ENCODE measurements around the gene CD2BP2. TPM values are rescaled to one million over a fixed set of nuclear protein-coding genes. Genes with fewer than 3 reads are reported as not detected.
A peak's percentile ranks its signal among the peaks of the same experiment; 100 is the strongest.

CD2BP2 gene
- total and polyA plus RNA-seq, 2 of the 13 experiments (the other 11 are each of a cell fraction or from before 2014, with no cell fraction given) = 24.9 to 54.6 TPM

DNA sequence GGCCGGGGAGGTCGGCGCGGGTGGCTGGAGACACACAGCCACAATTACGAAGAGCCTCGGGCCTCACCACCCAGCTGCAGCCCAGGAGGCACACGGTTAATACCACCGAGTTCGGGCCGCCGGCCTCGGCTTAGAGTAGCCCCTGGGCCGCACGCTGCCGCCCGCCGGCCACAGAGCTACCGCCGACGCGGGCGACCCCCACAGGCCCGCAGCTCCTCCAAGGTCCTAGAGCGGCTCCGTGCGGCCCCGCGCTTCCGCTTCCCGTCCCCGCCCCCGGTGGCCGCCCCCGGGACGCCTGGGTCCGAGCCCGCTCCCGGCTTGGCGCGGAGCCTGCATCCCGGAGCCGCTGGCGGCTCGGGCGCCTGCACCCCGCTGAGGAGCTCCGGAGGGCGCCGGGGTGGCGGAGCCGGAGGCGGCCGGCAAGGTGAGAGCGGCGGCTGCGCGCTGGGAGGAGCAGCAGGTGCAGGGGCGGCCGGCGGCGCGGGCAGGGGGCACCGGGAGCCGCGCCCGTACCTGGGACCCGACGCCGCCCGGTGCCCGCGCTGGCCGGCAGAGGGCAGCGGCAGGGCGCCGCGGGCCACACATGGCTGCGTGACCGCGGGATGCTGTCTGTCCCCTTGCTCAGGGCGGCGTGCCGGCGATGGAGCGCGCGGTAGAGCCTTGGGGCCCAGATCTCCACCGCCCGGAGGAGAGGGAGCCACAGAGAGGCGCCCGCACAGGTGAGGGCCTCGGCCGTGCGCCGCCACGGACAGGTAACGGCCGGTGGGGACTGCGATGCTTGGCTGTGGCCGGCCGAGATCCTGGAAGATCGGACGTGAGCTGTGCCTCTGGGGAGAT, 40.3 kb upstream of the CD2BP2 start, which contains the start of gene ZNF48 (continued):
- peak; percentile 95 for TF ChIP-seq ARID4A (CRISPR knock-in tag; IDR thresholded peaks at IDR 0.05; ENCODE audit: borderline replicate concordance)
- TF ChIP-seq HNF4A (CRISPR knock-in tag; IDR thresholded peaks at IDR 0.05) = 0 out of 2 replicates have a peak, but pooled peaks have one; percentile 24
- no peak for TF ChIP-seq CHD4 (IDR thresholded peaks at IDR 0.05; ENCODE audit: borderline replicate concordance, low read length)
- TF ChIP-seq XBP1 (CRISPR knock-in tag; IDR thresholded peaks at IDR 0.05) = no peak; the same call in 1 of the 2 replicates
- TF ChIP-seq IRF2 (CRISPR knock-in tag; IDR thresholded peaks at IDR 0.05) = peak; percentile 75
- peak; percentile 34 for TF ChIP-seq KMT2A (CRISPR knock-in tag; IDR thresholded peaks at IDR 0.05)
- peak; percentile 93 for TF ChIP-seq MXD1 (CRISPR knock-in tag; IDR thresholded peaks at IDR 0.05)
- TF ChIP-seq NFE2L2 (IDR thresholded peaks at IDR 0.05; ENCODE audit: low read length) = no peak
- no peak; the same call in 1 of the 2 replicates for TF ChIP-seq ZFP41 (CRISPR knock-in tag; IDR thresholded peaks at IDR 0.05; ENCODE audit: borderline replicate concordance)
- no peak for TF ChIP-seq HDAC6 (IDR thresholded peaks at IDR 0.05; ENCODE audit: low read depth, low read length)
- peak; percentile 68; the same call in 1 of the 2 replicates for TF ChIP-seq SP5 (CRISPR knock-in tag; IDR thresholded peaks at IDR 0.05; ENCODE audit: borderline replicate concordance, low read depth)
- TF ChIP-seq, protein P1, sequence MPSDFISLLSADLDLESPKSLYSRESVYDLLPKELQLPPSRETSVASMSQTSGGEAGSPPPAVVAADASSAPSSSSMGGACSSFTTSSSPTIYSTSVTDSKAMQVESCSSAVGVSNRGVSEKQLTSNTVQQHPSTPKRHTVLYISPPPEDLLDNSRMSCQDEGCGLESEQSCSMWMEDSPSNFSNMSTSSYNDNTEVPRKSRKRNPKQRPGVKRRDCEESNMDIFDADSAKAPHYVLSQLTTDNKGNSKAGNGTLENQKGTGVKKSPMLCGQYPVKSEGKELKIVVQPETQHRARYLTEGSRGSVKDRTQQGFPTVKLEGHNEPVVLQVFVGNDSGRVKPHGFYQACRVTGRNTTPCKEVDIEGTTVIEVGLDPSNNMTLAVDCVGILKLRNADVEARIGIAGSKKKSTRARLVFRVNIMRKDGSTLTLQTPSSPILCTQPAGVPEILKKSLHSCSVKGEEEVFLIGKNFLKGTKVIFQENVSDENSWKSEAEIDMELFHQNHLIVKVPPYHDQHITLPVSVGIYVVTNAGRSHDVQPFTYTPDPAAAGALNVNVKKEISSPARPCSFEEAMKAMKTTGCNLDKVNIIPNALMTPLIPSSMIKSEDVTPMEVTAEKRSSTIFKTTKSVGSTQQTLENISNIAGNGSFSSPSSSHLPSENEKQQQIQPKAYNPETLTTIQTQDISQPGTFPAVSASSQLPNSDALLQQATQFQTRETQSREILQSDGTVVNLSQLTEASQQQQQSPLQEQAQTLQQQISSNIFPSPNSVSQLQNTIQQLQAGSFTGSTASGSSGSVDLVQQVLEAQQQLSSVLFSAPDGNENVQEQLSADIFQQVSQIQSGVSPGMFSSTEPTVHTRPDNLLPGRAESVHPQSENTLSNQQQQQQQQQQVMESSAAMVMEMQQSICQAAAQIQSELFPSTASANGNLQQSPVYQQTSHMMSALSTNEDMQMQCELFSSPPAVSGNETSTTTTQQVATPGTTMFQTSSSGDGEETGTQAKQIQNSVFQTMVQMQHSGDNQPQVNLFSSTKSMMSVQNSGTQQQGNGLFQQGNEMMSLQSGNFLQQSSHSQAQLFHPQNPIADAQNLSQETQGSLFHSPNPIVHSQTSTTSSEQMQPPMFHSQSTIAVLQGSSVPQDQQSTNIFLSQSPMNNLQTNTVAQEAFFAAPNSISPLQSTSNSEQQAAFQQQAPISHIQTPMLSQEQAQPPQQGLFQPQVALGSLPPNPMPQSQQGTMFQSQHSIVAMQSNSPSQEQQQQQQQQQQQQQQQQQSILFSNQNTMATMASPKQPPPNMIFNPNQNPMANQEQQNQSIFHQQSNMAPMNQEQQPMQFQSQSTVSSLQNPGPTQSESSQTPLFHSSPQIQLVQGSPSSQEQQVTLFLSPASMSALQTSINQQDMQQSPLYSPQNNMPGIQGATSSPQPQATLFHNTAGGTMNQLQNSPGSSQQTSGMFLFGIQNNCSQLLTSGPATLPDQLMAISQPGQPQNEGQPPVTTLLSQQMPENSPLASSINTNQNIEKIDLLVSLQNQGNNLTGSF (CRISPR knock-in tag; IDR thresholded peaks at IDR 0.05) = no peak
- no peak for TF ChIP-seq ZKSCAN8 (CRISPR knock-in tag; IDR thresholded peaks at IDR 0.05; ENCODE audit: borderline replicate concordance)
- TF ChIP-seq SMAD1 (CRISPR knock-in tag; IDR thresholded peaks at IDR 0.05; ENCODE audit: borderline replicate concordance, low read depth) = 0 out of 2 replicates have a peak, but pooled peaks have one; percentile 19
- TF ChIP-seq RBFOX2 (IDR thresholded peaks at IDR 0.05; ENCODE audit: low read depth, low read length) = peak; percentile 92
- peak; percentile 61; the same call in 1 of the 2 replicates for TF ChIP-seq KDM5B (CRISPR knock-in tag; IDR thresholded peaks at IDR 0.05; ENCODE audit: borderline replicate concordance)
- TF ChIP-seq FOSL2 (CRISPR knock-in tag; IDR thresholded peaks at IDR 0.05) = peak; percentile 60
- TF ChIP-seq ZNF616 (CRISPR knock-in tag; IDR thresholded peaks at IDR 0.05; ENCODE audit: low read depth) = no peak
- TF ChIP-seq JDP2 (CRISPR knock-in tag; IDR thresholded peaks at IDR 0.05; ENCODE audit: borderline replicate concordance) = peak; percentile 31; the same call in 1 of the 2 replicates
